ENCODE measurements around the gene BPHL.
A peak's percentile ranks its signal among the peaks of the same experiment; 100 is the strongest.
"Not testable (repeated sequence)": the region's sequence is repeated elsewhere in the genome, so short reads cannot be mapped to it uniquely, and the experiment has no call there.

The BPHL gene

GRCh38 chr6:3156184-3157130, 37.9 kb downstream of the BPHL start:
- DNase-seq (ENCODE audit: low read depth) = not testable (repeated sequence)

- DNase-seq (ENCODE audit: low read depth) = peak; percentile 14
Observed at GRCh38 chr6:3157131-3157933, 38.8 kb downstream of the BPHL start, which contains the start of gene TUBB2A. TSS of gene TUBB2A (minus strand) at chr6:3157544. CDS start at chr6:3157463, 81 bp downstream.

GRCh38 chr6:3159805-3160781, 41.6 kb downstream of the BPHL start:
- DNase-seq (ENCODE audit: low read depth) = no peak

GRCh38 chr6:3162067-3162497, 43.6 kb downstream of the BPHL start:
- no peak for DNase-seq (ENCODE audit: low read depth)

GRCh38 chr6:3162565-3163247, 44.2 kb downstream of the BPHL start:
- DNase-seq (ENCODE audit: low read depth) = no peak

- no peak for DNase-seq (ENCODE audit: low read depth)
Observed at GRCh38 chr6:3163248-3163594, 44.7 kb downstream of the BPHL start.

- DNase-seq (ENCODE audit: low read depth) = no peak
Observed at GRCh38 chr6:3164388-3164787, 45.9 kb downstream of the BPHL start.

- DNase-seq (ENCODE audit: low read depth) = no peak
Observed at GRCh38 chr6:3165631-3166534, 47.4 kb downstream of the BPHL start.

- not testable (repeated sequence) for DNase-seq (ENCODE audit: low read depth)
Observed at GRCh38 chr6:3166535-3167225, 48.2 kb downstream of the BPHL start.

GRCh38 chr6:3168046-3168445, 49.5 kb downstream of the BPHL start:
- not testable (repeated sequence) for DNase-seq (ENCODE audit: low read depth)

- DNase-seq (ENCODE audit: low read depth) = not testable (repeated sequence)
Observed at GRCh38 chr6:3170676-3171075, 52.2 kb downstream of the BPHL start.

- not testable (repeated sequence) for DNase-seq (ENCODE audit: low read depth)
Observed at GRCh38 chr6:3171313-3172175, 53.0 kb downstream of the BPHL start.

- DNase-seq (ENCODE audit: low read depth) = not testable (repeated sequence)
Observed at GRCh38 chr6:3172789-3173188, 54.3 kb downstream of the BPHL start.

GRCh38 chr6:3173636-3174089, 55.2 kb downstream of the BPHL start:
- not testable (repeated sequence) for DNase-seq (ENCODE audit: low read depth)

- DNase-seq (ENCODE audit: low read depth) = no peak
Observed at GRCh38 chr6:3175715-3176402, 57.3 kb downstream of the BPHL start.

- DNase-seq (ENCODE audit: low read depth) = peak; percentile 19
Observed at GRCh38 chr6:3176562-3177355, 58.2 kb downstream of the BPHL start.

GRCh38 chr6:3178666-3179065, 60.2 kb downstream of the BPHL start:
- not testable (repeated sequence) for DNase-seq (ENCODE audit: low read depth)
